Bronchial epithelial cell (primary cell): ENCODE results near the gene ADRM1. TPM values are rescaled to one million over a fixed set of nuclear protein-coding genes. Genes with fewer than 3 reads are reported as not detected.

ENCODE experiments used
- DNase-seq: peaks from one replicate; pipeline ENCODE4 v3.0.0-alpha.2; 2010; ENCODE audit warnings: low read depth
- FAIRE-seq: peaks from 2 replicates; lab custom pipeline; 2011; peaks lifted over from hg19 to GRCh38; lab: Jason Lieb, UNC
- H3K27me3 ChIP-seq: 2 replicates; pipeline ENCODE4 v1.5.1; 2011; ENCODE audit warnings: low read length; ENCODE audit not compliant: control insufficient read depth, insufficient read depth
- H3K36me3 ChIP-seq: 2 replicates; pipeline ENCODE4 v1.5.1; 2011; ENCODE audit warnings: low read length; ENCODE audit not compliant: control insufficient read depth, insufficient read depth
- H3K4me3 ChIP-seq: 2 replicates; pipeline ENCODE4 v1.5.1; 2011; ENCODE audit warnings: mild to moderate bottlenecking, low read depth, low read length, control low read depth
- CTCF ChIP-seq: IDR thresholded peaks from 2 replicates; pipeline ENCODE4 v1.5.1; 2011; ENCODE audit warnings: mild to moderate bottlenecking, moderate library complexity, low read length, control low read depth, inconsistent platforms; ENCODE audit not compliant: insufficient read depth, severe bottlenecking
- total RNA-seq: library from RNA; depleted of rRNA; stranded (reverse); fragments of >200 nt; gene quantifications from 2 replicates; pipeline ENCODE4 v1.2.1, GENCODE V29; 2014

Gene ADRM1
- total RNA-seq, 1 donor from 2014 or later: 145 TPM

- Histone ChIP-seq H3K4me3 (no peak overlapping the region), H3K36me3 (peaks cover 28% of the 10 kb centered on the region), H3K27me3 (no peaks in the 10 kb centered on the region)
- DNase-seq (no peak), FAIRE-seq (no peak)
- TF ChIP-seq CTCF: no peak
These were observed 53.9 kb downstream of the ADRM1 start for GRCh38 chr20:62356589-62357186.

GRCh38 chr20:62357187-62357667 is 54.4 kb downstream of the ADRM1 start:
- no peak for FAIRE-seq
- Histone ChIP-seq H3K4me3 (no peak overlapping the region), H3K36me3 (peaks cover 26% of the 10 kb centered on the region), H3K27me3 (no peaks in the 10 kb centered on the region)
- no peak for TF ChIP-seq CTCF
- peak; percentile 57 for DNase-seq

DNA sequence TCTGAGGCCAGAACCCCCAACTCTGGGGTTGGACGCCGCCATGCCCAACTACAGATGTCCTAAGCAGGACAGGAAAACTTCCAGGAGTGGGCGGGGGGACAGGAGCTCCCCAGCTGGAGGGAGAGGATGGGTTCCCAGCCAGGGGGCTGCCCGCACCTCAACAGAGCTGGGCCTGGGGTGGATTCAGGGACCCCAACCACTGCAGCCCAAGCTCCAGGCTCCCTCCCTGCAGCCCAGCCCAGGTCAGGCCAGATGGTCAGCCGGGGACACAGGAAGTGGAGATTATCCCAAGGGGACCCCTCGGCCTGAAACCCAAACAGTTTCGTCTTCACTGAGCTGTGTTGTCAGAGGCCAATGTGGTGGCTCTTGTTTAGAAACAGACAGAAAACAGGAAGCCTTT is 54.9 kb downstream of the ADRM1 start:
- H3K36me3 ChIP-seq: peaks cover 23% of the 10 kb centered on the region
- FAIRE-seq: no peak
- no peak for DNase-seq
- no peak for TF ChIP-seq CTCF
- H3K27me3 ChIP-seq: no peaks in the 10 kb centered on the region
- H3K4me3 ChIP-seq: no peak overlapping the region

Other genes with a start within 250 kb of the ADRM1 start
- 3.2 and 5.2 TPM in 2 replicates for gene TAF4, start 237.1 kb upstream of the ADRM1 start, total RNA-seq
- gene LSM14B, start 180.5 kb upstream of the ADRM1 start, total RNA-seq: 64.4 and 85.8 TPM in 2 replicates
- 516 and 626 TPM in 2 replicates for gene PSMA7, start 159.6 kb upstream of the ADRM1 start, total RNA-seq
- 8.7 and 10.8 TPM in 2 replicates for gene SS18L1, start 159.2 kb upstream of the ADRM1 start, total RNA-seq
- 22.5 and 24.0 TPM in 2 replicates for gene MTG2, start 120.0 kb upstream of the ADRM1 start, total RNA-seq
- not detected in 2 replicates for gene HRH3, start 82.7 kb upstream of the ADRM1 start, total RNA-seq
- 49.8 and 70.4 TPM in 2 replicates for gene OSBPL2, start 64.5 kb upstream of the ADRM1 start, total RNA-seq
- gene LAMA5, start 64.3 kb downstream of the ADRM1 start, total RNA-seq: 61.6 and 99.5 TPM in 2 replicates
- 1,471 and 1,737 TPM in 2 replicates for gene RPS21, start 84.1 kb downstream of the ADRM1 start, total RNA-seq
- gene CABLES2, start 104.3 kb downstream of the ADRM1 start, total RNA-seq: 0.51 and 1.3 TPM in 2 replicates
- gene RBBP8NL, start 124.5 kb downstream of the ADRM1 start, total RNA-seq: under 0.01 and 1.0 TPM in 2 replicates
- gene GATA5, start 173.0 kb downstream of the ADRM1 start, total RNA-seq: not detected in 2 replicates